GM18526 (cell line): ENCODE data around the gene B3GALT6.

Experiments used
- POLR2A ChIP-seq: IDR thresholded peaks from 3 replicates; pipeline ENCODE4 v1.6.1; 2011; ENCODE audit not compliant: insufficient read length; ENCODE audit errors: extremely low read depth

Gene B3GALT6

DNA sequence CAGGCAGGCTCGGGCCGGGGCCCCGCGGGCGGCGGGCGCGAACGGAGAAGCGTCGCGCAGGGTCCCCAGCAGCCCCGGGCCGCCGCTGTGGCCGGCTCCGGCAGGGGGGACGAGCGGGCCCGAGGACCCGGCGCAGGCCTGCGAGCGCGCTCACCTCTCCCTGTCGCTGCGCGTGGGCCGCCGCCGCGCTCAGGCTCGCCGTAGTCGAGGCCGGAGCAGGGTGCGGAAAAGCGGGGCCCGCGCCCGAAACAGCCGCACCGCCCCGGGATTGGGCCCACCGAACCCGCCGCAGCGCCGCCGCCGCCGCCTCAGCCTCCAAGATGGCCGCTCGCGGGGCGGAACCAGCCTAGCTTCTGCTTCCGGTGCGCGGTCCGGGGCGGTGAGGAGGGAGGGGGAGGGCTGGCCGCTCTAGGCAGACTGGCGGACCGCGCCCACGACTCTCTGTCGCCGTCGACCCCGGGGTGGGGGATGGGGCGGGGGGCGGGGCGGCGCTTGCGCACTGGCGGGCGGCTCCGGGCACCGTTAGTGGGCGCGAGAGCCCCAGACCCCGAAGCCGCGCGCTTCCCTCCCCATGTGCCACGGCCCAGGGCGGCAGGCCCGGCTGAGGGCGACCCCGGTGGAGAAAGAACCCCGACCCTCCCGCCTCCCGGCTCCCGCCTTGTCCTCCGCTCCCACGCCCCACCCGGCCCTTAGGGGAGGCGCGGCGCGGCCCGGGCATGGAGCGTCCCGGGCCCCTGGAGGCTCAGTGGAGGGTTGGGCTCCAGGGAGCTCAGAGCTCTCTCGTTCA lies 41.7 kb downstream of the B3GALT6 start, which contains the start of gene UBE2J2:
TSS of gene UBE2J2 (minus strand) at position 343 of the 787 bp plus-strand sequence. CDS start 5,862 bp downstream, outside the sequence.
- peak; percentile 71 for TF ChIP-seq POLR2A

DNA sequence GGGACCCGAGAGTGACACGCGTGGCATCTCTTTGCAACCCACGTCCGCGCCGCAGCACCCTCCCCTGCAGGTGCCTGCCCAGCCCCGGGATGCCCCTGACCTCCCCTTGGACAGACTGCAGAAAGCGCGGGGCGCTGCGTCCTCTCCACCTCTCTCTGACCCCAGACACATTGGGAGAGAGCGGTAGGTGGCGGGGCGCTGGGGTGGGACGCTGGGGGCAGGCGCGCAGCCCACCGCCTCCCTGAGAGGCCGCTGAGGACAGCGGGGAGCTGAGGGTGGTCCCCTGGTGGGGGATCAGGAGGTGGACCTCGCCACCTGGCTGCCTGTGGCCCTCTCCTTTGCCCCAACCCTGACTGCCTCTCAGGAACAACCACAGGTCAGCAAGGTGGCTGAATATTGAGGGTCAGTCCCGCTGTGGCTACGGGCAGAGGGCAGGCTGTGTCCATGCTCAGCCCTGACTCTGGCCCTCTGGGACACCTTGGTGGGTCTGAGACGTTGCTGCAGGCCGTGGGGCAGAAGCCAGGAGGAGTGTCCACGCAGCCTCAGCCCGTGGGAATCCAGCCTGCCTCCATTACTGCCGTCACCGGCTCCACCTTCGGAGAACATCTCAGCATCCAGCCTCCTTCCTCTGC lies 42.4 kb downstream of the B3GALT6 start:
- no peak for TF ChIP-seq POLR2A

DNA sequence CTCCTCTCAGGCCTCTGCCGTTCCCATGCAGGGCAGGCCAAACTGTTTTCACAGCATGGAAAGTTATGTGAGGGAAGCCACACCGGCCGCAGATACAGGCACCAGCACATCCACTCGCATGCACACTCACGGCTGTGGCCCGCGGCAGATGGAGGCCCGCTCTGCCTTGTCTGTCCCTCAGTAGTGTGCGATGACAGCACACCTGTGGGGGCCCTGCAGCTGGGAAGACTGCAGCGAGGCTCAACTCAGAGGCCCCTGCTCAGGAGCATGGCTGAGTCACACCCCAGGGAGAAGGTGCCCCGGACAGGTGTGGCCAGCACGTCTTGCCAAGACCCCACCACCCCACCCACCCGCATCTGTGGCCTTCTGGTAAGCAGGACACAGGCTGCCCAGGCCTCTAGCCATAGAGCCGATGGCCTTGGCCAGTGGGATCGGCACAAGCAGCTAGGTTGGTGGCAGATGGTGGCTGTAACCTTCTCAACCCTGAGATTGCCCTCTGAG lies 42.9 kb downstream of the B3GALT6 start:
- no peak for TF ChIP-seq POLR2A

DNA sequence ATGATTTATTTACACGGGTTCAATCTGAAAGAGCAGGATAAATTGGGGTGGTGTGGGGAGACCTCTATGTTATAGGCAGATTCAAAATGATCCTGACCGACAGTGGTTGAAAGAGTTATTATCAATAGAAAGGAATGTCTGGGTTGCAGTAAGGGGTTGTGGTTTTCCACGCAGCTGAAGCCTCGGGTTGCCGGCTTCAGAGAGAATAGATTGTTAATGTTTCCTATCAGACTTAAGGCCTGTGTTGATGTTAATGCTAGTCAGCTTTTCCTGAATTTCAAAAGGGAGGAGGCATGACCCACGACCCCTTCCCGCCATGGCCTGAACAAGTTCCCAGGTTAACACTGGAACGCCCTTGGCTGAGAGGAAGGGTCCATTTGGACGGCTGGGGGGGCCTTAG lies 43.8 kb downstream of the B3GALT6 start:
- no peak for TF ChIP-seq POLR2A

DNA sequence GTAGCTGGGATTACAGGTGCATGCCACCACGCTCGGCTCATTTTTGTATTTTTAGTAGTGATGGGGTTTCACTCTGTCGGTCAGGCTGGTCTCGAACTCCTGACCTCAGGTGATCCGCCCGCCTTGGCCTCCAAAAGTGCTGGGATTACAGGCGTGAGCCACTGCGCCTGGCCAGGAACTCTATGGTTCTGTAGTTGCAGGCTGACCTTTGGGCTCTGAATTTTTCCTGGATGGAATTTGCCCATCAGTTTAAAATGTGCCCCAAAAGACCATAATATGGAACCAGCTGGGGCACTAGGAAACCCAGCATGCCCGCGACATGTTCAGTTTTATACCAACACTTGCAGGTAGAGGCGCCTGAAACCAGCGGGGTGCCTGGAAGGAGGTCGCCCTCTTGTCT lies 46.6 kb downstream of the B3GALT6 start:
- no peak for TF ChIP-seq POLR2A

DNA sequence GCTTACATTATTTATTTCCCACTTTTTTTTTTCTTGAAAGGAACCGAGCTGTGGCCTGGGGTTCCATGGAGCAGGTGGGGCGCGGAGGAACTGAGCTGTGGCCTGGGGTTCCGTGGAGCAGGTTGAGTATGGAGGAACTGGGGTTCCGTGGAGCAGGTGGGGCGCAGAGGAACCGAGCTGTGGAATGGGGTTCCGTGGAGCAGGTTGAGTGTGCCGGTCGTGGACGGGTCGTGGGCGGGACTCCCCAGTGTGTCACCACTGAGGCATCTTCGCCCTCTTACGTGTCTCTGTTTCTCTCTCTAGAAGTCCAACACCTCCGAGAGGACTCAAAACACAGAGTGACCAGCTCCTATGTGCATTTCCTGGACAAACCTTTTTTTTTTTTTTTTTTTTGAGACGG lies 47.0 kb downstream of the B3GALT6 start:
- TF ChIP-seq POLR2A = no peak

DNA sequence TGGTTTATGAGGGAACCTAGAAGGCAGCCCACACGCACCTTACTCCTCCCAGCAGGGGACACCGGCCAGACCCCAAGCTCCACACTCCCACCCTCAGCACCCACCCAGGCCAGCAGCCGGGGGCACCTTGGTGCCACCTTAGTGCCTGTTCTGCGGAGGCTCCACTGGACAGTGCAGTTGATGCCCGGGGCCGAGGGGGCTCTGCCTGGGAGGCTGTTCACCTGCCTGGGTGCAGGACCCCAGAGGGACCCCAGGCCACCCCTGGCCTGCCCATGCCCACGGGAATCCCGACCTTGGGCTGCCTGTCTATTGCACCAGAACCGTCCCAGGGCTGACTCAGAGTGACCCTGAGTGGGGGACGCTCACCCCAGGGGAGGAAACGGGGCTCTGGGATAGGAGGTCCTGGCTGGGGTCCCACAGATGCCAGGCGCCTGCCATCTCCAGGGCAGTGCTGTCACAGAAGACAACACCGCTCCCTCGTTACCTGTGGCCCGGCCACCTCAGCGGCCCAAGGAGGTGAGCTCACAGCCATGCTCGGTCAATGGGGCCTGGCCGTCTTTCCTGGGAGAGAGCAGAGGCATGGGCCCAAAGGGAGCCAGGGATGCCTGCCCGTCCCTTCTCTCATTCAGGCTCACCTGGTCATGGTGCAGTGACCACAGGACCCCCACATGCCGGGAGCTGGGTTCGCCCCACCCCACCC lies 48.9 kb downstream of the B3GALT6 start:
- TF ChIP-seq POLR2A = no peak

DNA sequence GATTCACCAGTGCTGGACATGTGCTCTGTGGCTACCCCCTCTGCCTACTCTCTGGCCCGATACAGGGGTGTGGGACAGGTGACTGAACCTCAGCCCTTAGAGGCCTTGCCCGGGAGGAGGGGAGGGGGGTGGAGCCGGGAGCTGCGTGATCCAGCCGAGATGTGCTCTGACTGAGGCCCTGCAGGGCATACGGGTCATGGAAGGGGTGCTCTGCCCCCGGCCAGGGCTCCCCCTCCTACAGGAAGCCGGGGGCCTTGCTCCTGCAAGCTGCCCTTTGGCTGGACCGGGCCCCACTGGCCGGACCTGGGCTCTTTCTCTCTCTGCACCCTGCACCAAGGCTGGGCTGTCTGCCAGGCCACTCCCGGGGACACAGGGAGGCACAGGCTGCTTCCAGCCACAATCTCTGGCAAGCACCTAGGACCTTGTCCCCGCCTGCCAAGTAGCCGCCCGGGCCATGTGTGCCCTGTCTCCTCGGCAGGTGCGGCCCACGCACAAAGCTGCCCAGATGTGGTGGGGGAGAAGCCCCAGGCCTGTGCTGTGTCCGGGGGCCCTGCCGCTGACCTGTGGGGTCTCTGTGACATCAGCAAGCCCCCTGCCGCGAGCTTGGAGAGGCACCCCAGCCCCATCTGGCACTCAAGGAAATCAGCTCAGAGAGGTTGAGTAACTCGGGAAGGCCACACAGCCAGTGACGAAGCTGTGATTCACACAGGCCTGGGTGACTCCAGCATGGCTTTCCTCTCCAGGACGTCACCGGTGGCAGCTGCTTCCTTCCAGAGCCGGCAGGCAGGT lies 49.7 kb downstream of the B3GALT6 start:
- TF ChIP-seq POLR2A = no peak

DNA sequence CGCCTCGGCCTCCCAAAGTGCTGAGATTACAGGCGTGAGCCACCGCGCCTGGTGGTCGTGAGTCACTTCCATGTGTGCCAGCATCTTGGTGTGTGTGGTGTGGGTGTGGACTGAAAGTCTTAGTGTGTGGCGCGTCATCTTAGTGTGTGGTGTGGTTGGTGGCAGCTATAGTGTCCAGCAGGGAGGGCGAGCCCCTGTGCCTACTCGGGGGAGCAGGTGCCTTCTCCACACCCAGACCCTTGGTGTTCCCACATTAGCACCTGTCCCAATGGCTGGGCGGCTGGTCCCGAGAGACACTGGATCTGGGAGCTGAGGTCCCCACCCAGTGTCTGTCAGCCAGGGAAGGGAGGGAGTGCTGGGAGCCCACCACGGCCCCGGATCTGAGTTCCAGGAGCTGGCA lies 51.0 kb downstream of the B3GALT6 start:
- TF ChIP-seq POLR2A = no peak

DNA sequence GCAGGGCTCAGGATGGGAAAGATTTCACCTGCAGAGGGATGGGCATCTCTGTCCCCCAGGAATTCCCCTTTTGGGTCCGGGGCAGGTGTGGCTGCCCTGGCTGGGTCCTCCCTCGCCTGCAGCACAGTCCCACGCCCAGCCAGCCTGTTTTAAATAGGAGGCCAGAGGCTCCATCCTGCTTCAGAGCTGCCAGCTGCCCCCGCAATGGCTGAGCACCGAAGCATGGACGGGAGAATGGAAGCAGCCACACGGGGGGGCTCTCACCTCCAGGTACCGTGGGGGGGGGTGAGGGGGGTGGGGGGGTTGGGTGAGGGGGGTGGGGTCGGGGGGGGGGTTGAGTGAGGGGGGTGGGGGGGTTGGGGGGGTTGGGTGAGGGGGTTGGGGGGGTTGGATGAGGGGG lies 51.8 kb downstream of the B3GALT6 start:
- no peak for TF ChIP-seq POLR2A
